Cardiac fibroblast (primary cell): ENCODE results near the gene OVAAL.

ENCODE experiments used
- DNase-seq, 2 donors: peaks; one replicate each; pipeline versions ENCODE4 v3.0.0 to v3.0.0-alpha.2; 2010; ENCODE audit warnings: low read depth in 2 of 2
- H3K4me3 ChIP-seq, 2 donors: replicated peaks in 1 of 2; 1 replicate in 1 of 2; 2 replicates in 1 of 2; pipeline ENCODE4 v1.5.1; 2011; ENCODE audit warnings: low read depth in 2 of 2, low read length in 2 of 2, mild to moderate bottlenecking in 2 of 2, moderate library complexity in 1 of 2
- CTCF ChIP-seq: IDR thresholded peaks from one replicate; pipeline ENCODE4 v1.5.1; 2011; ENCODE audit warnings: low read depth, mild to moderate bottlenecking, low read length, inconsistent platforms

The OVAAL gene

GRCh38 chr1:180612632-180613031, 53.9 kb downstream of the OVAAL start:
- no peak for TF ChIP-seq CTCF
- DNase-seq, result no peak
- H3K4me3 ChIP-seq, result no peak overlapping the region

DNA sequence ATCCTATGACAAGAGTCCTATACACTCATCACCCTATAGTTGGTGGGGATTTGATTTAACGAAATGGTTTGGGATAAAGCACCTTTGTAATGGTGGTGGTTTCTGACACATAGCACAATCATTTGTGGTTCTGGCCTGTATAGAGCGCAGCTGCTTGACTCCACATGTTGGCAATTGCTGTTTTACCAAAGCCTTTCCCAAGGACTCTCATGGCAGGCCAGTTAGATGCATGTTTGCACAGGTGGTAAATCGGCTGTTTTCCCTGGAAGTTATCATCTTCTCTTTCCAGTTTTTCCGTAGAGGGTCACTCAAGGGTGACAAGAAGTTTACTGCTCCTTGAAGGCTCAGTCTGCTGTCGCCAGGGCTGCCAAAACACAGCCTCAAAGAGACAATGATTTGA, 56.0 kb downstream of the OVAAL start:
- no peak for TF ChIP-seq CTCF
- DNase-seq, result no peak
- H3K4me3 ChIP-seq, result no peak overlapping the region

GRCh38 chr1:180615493-180616290, 56.9 kb downstream of the OVAAL start:
- TF ChIP-seq CTCF, result no peak
- no peak overlapping the region for H3K4me3 ChIP-seq
- DNase-seq, result no peak
